ENCODE results near the gene ZKSCAN8.
"Not testable (repeated sequence)": the region's sequence is repeated elsewhere in the genome, so short reads cannot be mapped to it uniquely, and the experiment has no call there.

The ZKSCAN8 gene

GRCh38 chr6:28115799-28116198 lies 25.9 kb upstream of the ZKSCAN8 start:
- DNase-seq (ENCODE audit: low read depth, low spot score): no peak
- no peaks in the 10 kb centered on the region for H3K27me3 ChIP-seq (ENCODE audit: insufficient read depth, insufficient read length)
- H3K36me3 ChIP-seq (ENCODE audit: insufficient read depth, insufficient read length, low read length): peaks cover 44% of the 10 kb centered on the region
- H3K4me1 ChIP-seq (ENCODE audit: insufficient read depth, insufficient read length): no peaks in the 10 kb centered on the region
- no peaks in the 10 kb centered on the region for H3K9me3 ChIP-seq (ENCODE audit: insufficient read depth, low read length)
- TF ChIP-seq SUZ12 (IDR thresholded peaks at IDR 0.05; ENCODE audit: extremely low read depth, insufficient read depth, insufficient read length) (no peak), ZNF274 (IDR thresholded peaks at IDR 0.05; ENCODE audit: low read depth, low read length) (no peak), YY1 (IDR thresholded peaks at IDR 0.05; ENCODE audit: insufficient read depth, insufficient read length) (no peak)
- H3K9ac ChIP-seq (ENCODE audit: insufficient read length, low read depth): no peak overlapping the region
- H3K4me3 ChIP-seq (ENCODE audit: insufficient read length, low read depth): no peak overlapping the region

- no peak for DNase-seq (ENCODE audit: low read depth, low spot score)
- no peaks in the 10 kb centered on the region for H3K4me1 ChIP-seq (ENCODE audit: insufficient read depth, insufficient read length)
- no peak for TF ChIP-seq ZNF274 (IDR thresholded peaks at IDR 0.05; ENCODE audit: low read depth, low read length)
- TF ChIP-seq SUZ12 (IDR thresholded peaks at IDR 0.05; ENCODE audit: extremely low read depth, insufficient read depth, insufficient read length): no peak
- no peak for TF ChIP-seq YY1 (IDR thresholded peaks at IDR 0.05; ENCODE audit: insufficient read depth, insufficient read length)
- H3K36me3 ChIP-seq (ENCODE audit: insufficient read depth, insufficient read length, low read length): peaks cover 49% of the 10 kb centered on the region
- no peak overlapping the region for H3K4me3 ChIP-seq (ENCODE audit: insufficient read length, low read depth)
- no peaks in the 10 kb centered on the region for H3K9me3 ChIP-seq (ENCODE audit: insufficient read depth, low read length)
- H3K9ac ChIP-seq (ENCODE audit: insufficient read length, low read depth): no peak overlapping the region
- no peaks in the 10 kb centered on the region for H3K27me3 ChIP-seq (ENCODE audit: insufficient read depth, insufficient read length)
These were observed 24.2 kb upstream of the ZKSCAN8 start for GRCh38 chr6:28117386-28118050.

- peaks cover 56% of the 10 kb centered on the region for H3K36me3 ChIP-seq (ENCODE audit: insufficient read depth, insufficient read length, low read length)
- no peaks in the 10 kb centered on the region for H3K27me3 ChIP-seq (ENCODE audit: insufficient read depth, insufficient read length)
- H3K9ac ChIP-seq (ENCODE audit: insufficient read length, low read depth): no peak overlapping the region
- TF ChIP-seq SUZ12 (IDR thresholded peaks at IDR 0.05; ENCODE audit: extremely low read depth, insufficient read depth, insufficient read length): no peak
- TF ChIP-seq YY1 (IDR thresholded peaks at IDR 0.05; ENCODE audit: insufficient read depth, insufficient read length): no peak
- TF ChIP-seq ZNF274 (IDR thresholded peaks at IDR 0.05; ENCODE audit: low read depth, low read length): no peak
- no peaks in the 10 kb centered on the region for H3K9me3 ChIP-seq (ENCODE audit: insufficient read depth, low read length)
- no peaks in the 10 kb centered on the region for H3K4me1 ChIP-seq (ENCODE audit: insufficient read depth, insufficient read length)
- H3K4me3 ChIP-seq (ENCODE audit: insufficient read length, low read depth): no peak overlapping the region
- DNase-seq (ENCODE audit: low read depth, low spot score): no peak
These were observed 23.5 kb upstream of the ZKSCAN8 start for GRCh38 chr6:28118217-28118616.

- DNase-seq (ENCODE audit: low read depth, low spot score): no peak
- no peak for TF ChIP-seq ZNF274 (IDR thresholded peaks at IDR 0.05; ENCODE audit: low read depth, low read length)
- no peak for TF ChIP-seq SUZ12 (IDR thresholded peaks at IDR 0.05; ENCODE audit: extremely low read depth, insufficient read depth, insufficient read length)
- no peak for TF ChIP-seq YY1 (IDR thresholded peaks at IDR 0.05; ENCODE audit: insufficient read depth, insufficient read length)
- Histone ChIP-seq H3K9me3 (ENCODE audit: insufficient read depth, low read length) (no peaks in the 10 kb centered on the region), H3K36me3 (ENCODE audit: insufficient read depth, insufficient read length, low read length) (peaks cover 45% of the 10 kb centered on the region), H3K4me3 (ENCODE audit: insufficient read length, low read depth) (no peak overlapping the region), H3K9ac (ENCODE audit: insufficient read length, low read depth) (no peak overlapping the region), H3K27me3 (ENCODE audit: insufficient read depth, insufficient read length) (no peaks in the 10 kb centered on the region), H3K4me1 (ENCODE audit: insufficient read depth, insufficient read length) (no peaks in the 10 kb centered on the region)
These were observed 19.8 kb upstream of the ZKSCAN8 start for GRCh38 chr6:28121876-28122275.

GRCh38 chr6:28122283-28122682 lies 19.4 kb upstream of the ZKSCAN8 start:
- not testable (repeated sequence) for H3K27me3 ChIP-seq (ENCODE audit: insufficient read depth, insufficient read length); H3K4me1 ChIP-seq (ENCODE audit: insufficient read depth, insufficient read length); H3K9me3 ChIP-seq (ENCODE audit: insufficient read depth, low read length); H3K4me3 ChIP-seq (ENCODE audit: insufficient read length, low read depth); DNase-seq (ENCODE audit: low read depth, low spot score); H3K9ac ChIP-seq (ENCODE audit: insufficient read length, low read depth)
- peaks cover 47% of the 10 kb centered on the region for H3K36me3 ChIP-seq (ENCODE audit: insufficient read depth, insufficient read length, low read length)

GRCh38 chr6:28124350-28124970 lies 17.2 kb upstream of the ZKSCAN8 start, which contains the start of gene ZSCAN16:
Gene ZSCAN16 (plus strand): TSS chr6:28124609. CDS start chr6:28125444, 835 bp downstream.
- peak; percentile 58 for DNase-seq (ENCODE audit: low read depth, low spot score)
- TF ChIP-seq ZNF274 (IDR thresholded peaks at IDR 0.05; ENCODE audit: low read depth, low read length) (no peak), YY1 (IDR thresholded peaks at IDR 0.05; ENCODE audit: insufficient read depth, insufficient read length) (no peak), SUZ12 (IDR thresholded peaks at IDR 0.05; ENCODE audit: extremely low read depth, insufficient read depth, insufficient read length) (no peak)
- peak within 1 kb of the TSS; percentile 68 for H3K4me3 ChIP-seq (ENCODE audit: insufficient read length, low read depth)
- no peaks in the 10 kb centered on the region for H3K9me3 ChIP-seq (ENCODE audit: insufficient read depth, low read length)
- H3K36me3 ChIP-seq (ENCODE audit: insufficient read depth, insufficient read length, low read length): peaks cover 49% of the 10 kb centered on the region
- no peaks in the 10 kb centered on the region for H3K27me3 ChIP-seq (ENCODE audit: insufficient read depth, insufficient read length)
- peak within 1 kb of the TSS; percentile 71 for H3K9ac ChIP-seq (ENCODE audit: insufficient read length, low read depth)
- no peaks in the 10 kb centered on the region for H3K4me1 ChIP-seq (ENCODE audit: insufficient read depth, insufficient read length)

- H3K9me3 ChIP-seq (ENCODE audit: insufficient read depth, low read length): no peaks in the 10 kb centered on the region
- no peak for DNase-seq (ENCODE audit: low read depth, low spot score)
- H3K4me1 ChIP-seq (ENCODE audit: insufficient read depth, insufficient read length): no peaks in the 10 kb centered on the region
- peak overlapping the region; percentile 71 for H3K9ac ChIP-seq (ENCODE audit: insufficient read length, low read depth)
- peaks cover 50% of the 10 kb centered on the region for H3K36me3 ChIP-seq (ENCODE audit: insufficient read depth, insufficient read length, low read length)
- H3K27me3 ChIP-seq (ENCODE audit: insufficient read depth, insufficient read length): no peaks in the 10 kb centered on the region
- peak overlapping the region; percentile 68 for H3K4me3 ChIP-seq (ENCODE audit: insufficient read length, low read depth)
- TF ChIP-seq ZNF274 (IDR thresholded peaks at IDR 0.05; ENCODE audit: low read depth, low read length) (no peak), YY1 (IDR thresholded peaks at IDR 0.05; ENCODE audit: insufficient read depth, insufficient read length) (no peak), SUZ12 (IDR thresholded peaks at IDR 0.05; ENCODE audit: extremely low read depth, insufficient read depth, insufficient read length) (no peak)
These were observed 16.7 kb upstream of the ZKSCAN8 start for GRCh38 chr6:28124971-28125353.
